Measurements from ENCODE around the gene ATL1.

Gene ATL1

DNA sequence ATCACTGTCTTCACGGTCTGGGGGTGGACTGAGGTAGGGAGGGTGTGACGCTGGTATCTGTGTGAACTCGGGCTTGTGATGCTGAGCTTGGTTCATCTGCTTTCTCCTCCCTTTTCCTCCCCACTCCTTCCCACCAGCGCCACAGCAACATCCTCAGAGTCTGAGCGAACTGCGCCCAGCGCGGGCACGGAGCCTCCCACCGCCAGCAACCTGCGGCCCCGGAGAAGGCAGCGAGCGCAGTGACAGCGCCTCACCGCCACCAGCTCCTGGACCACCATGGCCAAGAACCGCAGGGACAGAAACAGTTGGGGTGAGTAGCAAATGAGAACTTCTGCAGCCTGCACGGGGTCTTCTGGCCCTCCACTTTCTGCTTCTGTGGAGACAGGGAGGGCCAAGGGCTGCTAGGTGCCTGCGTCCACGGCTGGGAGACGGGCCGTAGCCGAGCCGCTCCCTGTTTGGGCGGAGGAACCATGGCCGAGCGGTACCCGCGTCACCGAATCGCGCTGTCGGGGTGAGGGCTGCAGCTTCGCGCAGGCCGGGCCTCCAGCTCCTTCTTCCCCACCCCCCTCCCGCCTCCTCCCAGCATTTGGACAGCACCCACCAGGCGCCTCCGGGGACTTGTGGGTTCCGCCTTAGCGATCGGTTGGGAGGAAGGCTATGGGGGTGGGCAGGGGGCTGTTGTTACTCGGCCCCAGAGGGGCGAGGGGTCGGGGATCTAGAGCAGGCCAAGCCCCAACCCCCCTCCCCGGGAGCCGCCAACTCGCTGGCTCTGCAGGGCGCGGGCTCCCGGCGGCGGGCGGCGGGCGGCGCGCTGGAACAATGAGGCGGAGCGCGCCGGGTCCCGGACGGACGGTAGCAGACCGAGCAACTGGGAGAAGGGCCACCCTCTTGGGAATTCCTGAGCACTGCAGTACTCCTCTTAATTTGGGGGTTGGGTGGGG is at the start of gene ATL1:
ATL1 (plus strand) TSS at position 156 of the 941 bp plus-strand sequence; CDS start at position 277, 121 bp downstream.
- H3K9me3 Mint-ChIP-seq, result no peaks in the 10 kb centered on the region
- no peak within 1 kb of the TSS for H3K27ac Mint-ChIP-seq
- H3K4me3 Mint-ChIP-seq, result peak within 1 kb of the TSS; percentile 83
- peaks cover 16% of the 10 kb centered on the region for H3K4me1 Mint-ChIP-seq
- H3K36me3 Mint-ChIP-seq, result peaks cover 6% of the 10 kb centered on the region
- peaks cover 37% of the 10 kb centered on the region for H3K27me3 Mint-ChIP-seq

DNA sequence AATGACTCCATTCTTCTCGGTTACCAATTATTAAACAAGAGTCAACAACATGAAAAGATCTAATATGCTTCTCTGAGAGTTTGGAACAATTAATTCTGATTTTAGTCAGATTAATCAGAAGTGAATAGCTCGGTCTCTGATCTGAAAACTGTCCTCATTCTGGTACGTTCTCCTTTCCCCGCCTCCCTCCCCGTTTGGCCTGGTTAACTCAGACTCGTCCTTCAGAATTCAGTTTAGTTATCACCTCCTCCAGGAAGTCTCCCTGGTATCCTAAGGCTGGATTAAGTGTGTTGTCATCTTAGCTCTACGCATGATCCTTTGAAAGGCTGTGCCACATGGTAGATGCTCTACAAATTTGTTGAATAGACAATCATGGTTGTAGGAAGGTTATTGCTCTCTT is 49.8 kb upstream of the ATL1 start:
- peaks cover 13% of the 10 kb centered on the region for H3K36me3 Mint-ChIP-seq
- no peak overlapping the region for H3K4me3 Mint-ChIP-seq
- H3K27me3 Mint-ChIP-seq, result no peaks in the 10 kb centered on the region
- H3K27ac Mint-ChIP-seq, result no peak overlapping the region
- H3K4me1 Mint-ChIP-seq, result peaks cover 43% of the 10 kb centered on the region
- H3K9me3 Mint-ChIP-seq, result no peaks in the 10 kb centered on the region

GRCh38 chr14:50512463-50512862 is 47.5 kb upstream of the ATL1 start:
- no peak overlapping the region for H3K4me3 Mint-ChIP-seq
- no peaks in the 10 kb centered on the region for H3K9me3 Mint-ChIP-seq
- H3K4me1 Mint-ChIP-seq, result peaks cover 35% of the 10 kb centered on the region
- H3K27me3 Mint-ChIP-seq, result no peaks in the 10 kb centered on the region
- H3K36me3 Mint-ChIP-seq, result peaks cover 11% of the 10 kb centered on the region
- H3K27ac Mint-ChIP-seq, result no peak overlapping the region

- Mint-ChIP-seq H3K27ac (no peak overlapping the region), H3K27me3 (no peaks in the 10 kb centered on the region), H3K4me1 (peaks cover 28% of the 10 kb centered on the region), H3K36me3 (peaks cover 9% of the 10 kb centered on the region), H3K4me3 (no peak overlapping the region), H3K9me3 (no peaks in the 10 kb centered on the region)
These were observed 43.9 kb upstream of the ATL1 start for GRCh38 chr14:50516091-50516490.

DNA sequence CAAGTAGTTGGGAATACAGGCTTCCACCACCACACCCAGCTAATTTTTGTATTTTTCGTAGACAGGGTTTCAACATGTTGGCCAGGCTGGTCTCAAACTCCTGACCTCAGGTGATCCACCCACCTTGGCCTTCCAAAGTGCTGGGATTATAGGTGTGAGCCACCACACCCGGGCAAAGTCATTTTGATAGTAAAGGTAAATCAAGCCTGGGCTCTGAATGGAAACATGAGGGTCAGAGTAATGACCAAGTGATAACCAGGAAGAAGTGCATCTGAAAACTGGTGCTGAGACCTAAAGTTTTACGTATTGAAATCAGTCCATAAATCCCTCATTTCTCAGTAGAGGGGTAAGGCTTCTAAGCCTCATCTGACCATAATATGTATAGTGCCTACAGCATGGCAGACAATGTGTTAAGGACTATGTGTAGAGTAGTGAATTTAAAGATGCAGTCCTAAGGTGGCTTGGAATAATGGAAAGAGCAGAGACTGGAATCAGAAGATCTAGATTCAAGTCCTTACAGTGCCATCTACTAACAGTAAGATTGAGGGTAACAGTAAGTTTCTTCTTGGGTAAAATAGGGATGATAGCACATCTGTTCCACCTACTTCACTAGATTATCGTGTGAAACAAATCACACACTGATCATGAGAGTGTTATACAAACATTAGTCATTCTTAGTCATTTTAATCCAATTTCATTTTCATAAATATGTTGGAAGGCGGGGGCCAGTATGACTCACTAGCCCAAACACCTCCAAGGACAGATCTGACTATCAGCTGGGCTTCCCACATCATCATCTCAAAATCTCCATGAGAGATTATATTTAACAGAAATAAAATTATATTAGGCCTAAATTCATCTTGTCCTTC is 38.8 kb upstream of the ATL1 start:
- H3K4me1 Mint-ChIP-seq, result peaks cover 60% of the 10 kb centered on the region
- peak overlapping the region; percentile 77 for H3K4me3 Mint-ChIP-seq
- no peaks in the 10 kb centered on the region for H3K9me3 Mint-ChIP-seq
- H3K36me3 Mint-ChIP-seq, result peaks cover 18% of the 10 kb centered on the region
- H3K27ac Mint-ChIP-seq, result peak overlapping the region; percentile 97
- H3K27me3 Mint-ChIP-seq, result no peaks in the 10 kb centered on the region

DNA sequence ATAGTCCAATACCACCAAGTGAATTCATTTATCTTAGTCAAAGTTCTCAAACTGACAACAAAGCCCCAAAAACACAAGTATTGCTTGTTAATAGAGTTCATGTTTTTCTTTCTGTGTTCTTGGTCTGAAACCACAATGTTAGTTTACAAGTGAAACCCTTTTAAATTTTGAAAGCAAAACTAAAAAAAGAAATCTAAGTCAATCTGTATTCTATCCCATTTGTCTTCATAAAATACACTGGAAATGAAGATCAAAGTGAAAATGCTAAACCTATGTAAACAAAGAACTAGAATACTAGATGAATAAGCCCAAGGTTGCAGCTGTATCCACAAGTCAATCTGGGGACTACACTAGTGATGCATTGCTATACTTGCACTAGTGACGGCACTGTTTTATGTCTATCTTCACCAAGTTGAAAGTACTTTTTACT is 38.0 kb upstream of the ATL1 start:
- no peaks in the 10 kb centered on the region for H3K27me3 Mint-ChIP-seq
- peak overlapping the region; percentile 97 for H3K27ac Mint-ChIP-seq
- H3K4me3 Mint-ChIP-seq, result peak overlapping the region; percentile 77
- H3K4me1 Mint-ChIP-seq, result peaks cover 65% of the 10 kb centered on the region
- H3K36me3 Mint-ChIP-seq, result peaks cover 18% of the 10 kb centered on the region
- no peaks in the 10 kb centered on the region for H3K9me3 Mint-ChIP-seq

- Mint-ChIP-seq H3K4me3 (peak overlapping the region; percentile 74), H3K27ac (peak overlapping the region; percentile 97), H3K9me3 (no peaks in the 10 kb centered on the region), H3K36me3 (peaks cover 20% of the 10 kb centered on the region), H3K4me1 (peaks cover 70% of the 10 kb centered on the region), H3K27me3 (no peaks in the 10 kb centered on the region)
These were observed 36.5 kb upstream of the ATL1 start for GRCh38 chr14:50523271-50524041.

DNA sequence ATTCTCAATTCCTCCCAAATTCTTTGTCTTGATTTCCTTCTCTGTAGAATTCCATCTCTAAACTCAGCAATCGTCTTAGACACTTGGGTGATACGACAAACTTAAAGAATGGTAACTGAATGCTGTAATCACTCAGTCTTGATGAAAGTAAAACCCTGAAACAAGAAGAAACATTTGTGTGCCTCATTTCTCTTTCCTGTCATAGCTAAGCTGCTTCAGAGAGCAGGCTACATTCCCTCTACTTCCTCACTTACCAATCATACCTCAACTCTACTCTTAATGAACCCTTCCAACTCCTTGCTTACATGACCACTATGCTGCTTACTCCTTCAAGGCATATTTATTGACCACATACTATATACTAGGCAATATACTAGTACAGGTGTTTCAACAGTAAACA is 35.9 kb upstream of the ATL1 start:
- H3K4me1 Mint-ChIP-seq, result peaks cover 73% of the 10 kb centered on the region
- H3K4me3 Mint-ChIP-seq, result peak overlapping the region; percentile 74
- no peaks in the 10 kb centered on the region for H3K27me3 Mint-ChIP-seq
- peaks cover 19% of the 10 kb centered on the region for H3K36me3 Mint-ChIP-seq
- no peaks in the 10 kb centered on the region for H3K9me3 Mint-ChIP-seq
- H3K27ac Mint-ChIP-seq, result peak overlapping the region; percentile 97

GRCh38 chr14:50524731-50525515 is 35.0 kb upstream of the ATL1 start:
- Mint-ChIP-seq H3K4me3 (peak overlapping the region; percentile 74), H3K9me3 (no peaks in the 10 kb centered on the region), H3K4me1 (peaks cover 78% of the 10 kb centered on the region), H3K36me3 (peaks cover 19% of the 10 kb centered on the region), H3K27ac (peak overlapping the region; percentile 97), H3K27me3 (no peaks in the 10 kb centered on the region)

DNA sequence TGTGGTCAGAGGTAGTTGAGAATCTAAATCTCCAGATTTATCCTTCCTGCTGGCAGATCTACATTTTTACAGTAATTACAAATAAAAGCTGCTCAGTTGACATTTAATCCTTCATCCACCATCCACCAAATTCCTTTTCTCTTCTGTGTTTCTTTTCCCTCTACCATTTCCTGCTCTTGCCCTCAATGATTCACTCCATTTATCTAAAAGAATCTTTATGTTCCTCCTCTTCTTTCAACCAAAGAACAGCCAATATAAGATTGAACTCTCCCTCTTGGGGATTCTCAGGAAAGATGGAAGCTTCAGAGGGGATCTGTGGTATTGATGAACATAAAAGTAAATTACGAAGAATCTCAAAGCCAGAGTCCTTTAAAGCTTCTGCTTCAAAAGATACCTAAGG is 31.9 kb upstream of the ATL1 start:
- Mint-ChIP-seq H3K27me3 (no peaks in the 10 kb centered on the region), H3K4me1 (peaks cover 78% of the 10 kb centered on the region), H3K4me3 (no peak overlapping the region), H3K9me3 (no peaks in the 10 kb centered on the region), H3K36me3 (peaks cover 17% of the 10 kb centered on the region), H3K27ac (no peak overlapping the region)

DNA sequence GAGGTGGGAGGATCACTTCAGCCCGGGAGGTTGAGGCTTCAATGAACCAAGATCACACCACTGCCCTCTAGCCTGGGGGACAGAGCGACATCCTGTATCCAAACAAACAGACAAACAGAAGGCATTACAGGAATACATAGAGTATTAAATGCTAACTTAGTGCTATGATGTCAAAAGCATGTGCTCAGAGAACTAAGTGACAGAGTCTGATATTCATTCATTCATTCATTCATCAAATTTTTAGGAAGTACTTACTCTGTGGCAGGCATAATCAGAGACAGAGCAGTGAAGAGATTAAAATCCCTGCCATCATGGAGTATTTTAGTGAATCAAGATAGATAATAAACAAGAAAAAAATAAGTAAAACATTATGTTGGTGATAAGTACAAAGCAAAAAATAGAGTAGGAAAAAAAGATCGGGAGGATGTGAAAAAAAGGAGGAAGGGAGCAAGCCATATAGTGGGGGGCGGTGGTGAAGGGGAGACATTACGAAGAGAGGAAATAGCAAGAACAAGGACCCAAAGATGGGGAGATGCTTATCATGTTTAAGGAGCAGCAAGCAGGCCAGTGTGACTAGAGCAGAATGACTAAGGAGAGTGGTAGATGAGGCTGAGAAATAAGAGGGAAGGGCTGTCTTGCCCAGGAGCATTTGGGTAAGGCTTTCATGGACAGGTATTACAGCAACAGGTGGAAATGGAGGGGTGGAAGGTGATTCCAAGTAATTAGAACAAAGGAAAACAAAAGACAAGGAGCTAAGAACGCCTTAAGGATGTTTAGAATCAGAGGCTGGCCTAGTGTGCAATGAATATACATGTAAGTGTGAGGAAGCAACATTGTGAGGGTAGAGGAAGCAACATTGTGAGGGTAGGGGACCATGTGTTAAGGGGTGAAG is 30.4 kb upstream of the ATL1 start:
- peaks cover 68% of the 10 kb centered on the region for H3K4me1 Mint-ChIP-seq

DNA sequence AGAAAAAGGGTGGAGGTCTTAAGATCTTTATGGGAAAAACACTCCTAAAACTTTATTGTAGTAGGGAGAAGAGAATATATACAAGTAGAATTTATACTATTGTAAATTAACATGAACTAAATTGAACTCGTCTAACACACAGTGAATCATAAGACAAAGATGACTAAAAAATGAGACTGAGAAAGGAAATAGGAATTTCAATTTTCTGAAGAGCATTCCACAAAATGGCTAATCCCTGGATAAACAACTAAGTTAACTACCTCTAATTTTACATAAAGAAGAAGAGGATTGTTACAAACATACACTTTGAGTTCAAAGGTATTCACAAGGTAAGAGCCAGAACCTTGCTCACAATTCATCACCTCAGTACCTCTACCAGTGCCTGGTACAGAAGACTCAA is 29.6 kb upstream of the ATL1 start:
- peaks cover 60% of the 10 kb centered on the region for H3K4me1 Mint-ChIP-seq
- H3K9me3 Mint-ChIP-seq, result no peaks in the 10 kb centered on the region
- no peak overlapping the region for H3K27ac Mint-ChIP-seq

More for the DNA sequence above, 30.4 kb upstream of the ATL1 start:
- peaks cover 7% of the 10 kb centered on the region for H3K36me3 Mint-ChIP-seq
- H3K27me3 Mint-ChIP-seq, result no peaks in the 10 kb centered on the region
- H3K9me3 Mint-ChIP-seq, result no peaks in the 10 kb centered on the region
- H3K4me3 Mint-ChIP-seq, result peak overlapping the region; percentile 94
- peak overlapping the region; percentile 24 for H3K27ac Mint-ChIP-seq

DNA sequence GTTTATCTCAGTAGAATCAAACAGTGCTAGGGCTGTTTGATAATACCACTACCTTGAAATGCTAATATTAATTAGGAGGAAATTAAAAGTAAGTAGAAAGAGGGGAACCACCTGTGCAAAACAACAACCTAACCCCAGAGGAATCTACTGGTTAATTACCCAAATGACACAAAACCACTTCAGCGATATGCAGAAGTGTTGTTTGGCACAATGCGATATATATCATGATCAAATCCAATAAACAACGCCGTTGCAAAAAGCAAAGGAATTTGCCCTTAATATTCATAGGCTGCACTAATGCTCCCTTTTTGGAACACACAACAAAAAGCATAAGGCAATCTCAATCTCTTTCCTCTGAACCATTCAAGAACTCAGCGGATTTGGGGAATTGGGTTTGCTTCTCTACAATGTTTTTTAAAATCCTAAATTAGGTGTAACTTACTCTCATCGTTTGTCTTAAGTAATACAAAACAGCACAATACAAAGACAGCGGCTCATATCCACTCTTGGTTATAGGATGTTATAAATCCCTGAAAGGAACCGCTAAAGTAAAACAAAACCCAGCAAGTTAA is 29.1 kb upstream of the ATL1 start:
- peak overlapping the region; percentile 92 for H3K27ac Mint-ChIP-seq
- peak overlapping the region; percentile 94 for H3K4me3 Mint-ChIP-seq
- H3K4me1 Mint-ChIP-seq, result peaks cover 62% of the 10 kb centered on the region
- H3K36me3 Mint-ChIP-seq, result peaks cover 4% of the 10 kb centered on the region
- no peaks in the 10 kb centered on the region for H3K9me3 Mint-ChIP-seq
- no peaks in the 10 kb centered on the region for H3K27me3 Mint-ChIP-seq

More for the DNA sequence above, 29.6 kb upstream of the ATL1 start:
- H3K4me3 Mint-ChIP-seq, result peak overlapping the region; percentile 94
- peaks cover 2% of the 10 kb centered on the region for H3K36me3 Mint-ChIP-seq
- H3K27me3 Mint-ChIP-seq, result no peaks in the 10 kb centered on the region

Data from activated naive CD4-positive, alpha-beta T cell treated with anti-CD3 and anti-CD28 coated beads, Interleukin-2, amount 50 U/mL, for 24 hours (primary cell).